ENCODE data around the gene HLA-C.

- TF ChIP-seq POLR2A (IDR thresholded peaks at IDR 0.05) (no peak), CTCF (IDR thresholded peaks at IDR 0.05) (no peak)
Observed at GRCh38 chr6:31299947-31300346, 28.1 kb upstream of the HLA-C start.

Measured in esophagus squamous epithelium (tissue), 4 donors.